Measurements from ENCODE around the gene NBEAL2. TPM values are rescaled to one million over a fixed set of nuclear protein-coding genes. Genes with fewer than 3 reads are reported as not detected.

Gene NBEAL2
- polyA plus RNA-seq, 3 donors = 10.4 to 622 (median 17.3) TPM

GRCh38 chr3:46938118-46938517 is 41.3 kb upstream of the NBEAL2 start:
- peak overlapping the region in 6 of 7 donors; percentile 68 to 97 (median 87) for H3K27ac Mint-ChIP-seq
- H3K4me1 Mint-ChIP-seq = peaks cover 87% of the 10 kb centered on the region
- H3K36me3 Mint-ChIP-seq = peaks cover 44 to 73% of the 10 kb centered on the region in 2 donors
- Histone ChIP-seq H3K4me1 (ENCODE audit: control insufficient read depth in 1 of 2, insufficient read depth in 2 of 2, low read length in 2 of 2) (peaks cover 77 to 78% of the 10 kb centered on the region in 2 donors), H3K4me2 (replicated peaks; ENCODE audit: extremely low read depth, low read length, poor library complexity, severe bottlenecking) (peak overlapping the region; percentile 28), H4K20me1 (ENCODE audit: insufficient read depth, low read length) (peaks cover 40% of the 10 kb centered on the region), H3K27me3 (ENCODE audit: control insufficient read depth in 2 of 2, insufficient read depth in 2 of 2, low read length in 2 of 2) (no peaks in the 10 kb centered on the region), H3K27ac (ENCODE audit: low read depth in 1 of 2, low read length in 2 of 2) (peak overlapping the region; percentile 50 to 85), H3K9me3 (replicated peaks in 1 of 2; ENCODE audit: control insufficient read depth in 1 of 2, insufficient read depth in 1 of 2, low read length in 2 of 2) (no peaks in the 10 kb centered on the region), H2AFZ (ENCODE audit: insufficient read depth, low read depth, low read length, poor library complexity, severe bottlenecking) (no peak overlapping the region), H3K36me3 (replicated peaks in 1 of 2; ENCODE audit: control insufficient read depth in 1 of 2, insufficient read depth in 2 of 2, low read length in 2 of 2) (peaks cover 23 to 47% of the 10 kb centered on the region in 2 donors), H3K4me3 (replicated peaks in 1 of 3; ENCODE audit: low read depth in 2 of 3, low read length in 3 of 3) (peak overlapping the region in 1 of 3 experiments; percentile 15), H3K79me2 (ENCODE audit: insufficient read depth, low read length) (peaks cover 94% of the 10 kb centered on the region), H3K9ac (ENCODE audit: insufficient read depth, low read length, poor library complexity, severe bottlenecking) (no peak overlapping the region)
- intact Hi-C loops (cut with micrococcal nuclease) = no loop called here
- WGBS (ENCODE audit: insufficient coverage) = 94% methylated on average over 1 of the region's 2 CpGs
- H3K9me3 Mint-ChIP-seq = no peaks in the 10 kb centered on the region
- no peak for DNase-seq
- no peaks in the 10 kb centered on the region for H3K27me3 Mint-ChIP-seq (ENCODE audit: low read depth in 3 of 3)
- no peak overlapping the region for H3K4me3 Mint-ChIP-seq
- no peak for TF ChIP-seq CTCF (IDR thresholded peaks at IDR 0.05)

- H3K27me3 ChIP-seq (ENCODE audit: control insufficient read depth in 2 of 2, insufficient read depth in 2 of 2, low read length in 2 of 2) = no peaks in the 10 kb centered on the region
- TF ChIP-seq CTCF (IDR thresholded peaks at IDR 0.05) = no peak
- intact Hi-C loops (cut with micrococcal nuclease) = no loop called here
- H3K27ac Mint-ChIP-seq = peak overlapping the region; percentile 82 to 97 (median 92)
- peak overlapping the region; percentile 31 for H3K9ac ChIP-seq (ENCODE audit: insufficient read depth, low read length, poor library complexity, severe bottlenecking)
- H3K4me2 ChIP-seq (replicated peaks; ENCODE audit: extremely low read depth, low read length, poor library complexity, severe bottlenecking) = peak overlapping the region; percentile 8
- H3K27ac ChIP-seq (ENCODE audit: low read depth in 1 of 2, low read length in 2 of 2) = peak overlapping the region; percentile 50 to 85
- peaks cover 57% of the 10 kb centered on the region for H4K20me1 ChIP-seq (ENCODE audit: insufficient read depth, low read length)
- no peaks in the 10 kb centered on the region for H3K9me3 ChIP-seq (replicated peaks in 1 of 2; ENCODE audit: control insufficient read depth in 1 of 2, insufficient read depth in 1 of 2, low read length in 2 of 2)
- H2AFZ ChIP-seq (ENCODE audit: insufficient read depth, low read depth, low read length, poor library complexity, severe bottlenecking) = no peak overlapping the region
- peaks cover 28 to 62% of the 10 kb centered on the region in 2 donors for H3K36me3 ChIP-seq (replicated peaks in 1 of 2; ENCODE audit: control insufficient read depth in 1 of 2, insufficient read depth in 2 of 2, low read length in 2 of 2)
- H3K4me3 ChIP-seq (replicated peaks in 1 of 3; ENCODE audit: low read depth in 2 of 3, low read length in 3 of 3) = peak overlapping the region in 1 of 3 experiments; percentile 8
- DNase-seq = peak in 1 of 3 donors; percentile 44
- peaks cover 60 to 61% of the 10 kb centered on the region in 2 donors for H3K4me1 ChIP-seq (ENCODE audit: control insufficient read depth in 1 of 2, insufficient read depth in 2 of 2, low read length in 2 of 2)
- 48% methylated on average over 7 of the region's 12 CpGs for WGBS (ENCODE audit: insufficient coverage)
- peaks cover 94% of the 10 kb centered on the region for H3K79me2 ChIP-seq (ENCODE audit: insufficient read depth, low read length)
- H3K4me1 Mint-ChIP-seq = peaks cover 83% of the 10 kb centered on the region
- H3K4me3 Mint-ChIP-seq = no peak overlapping the region
- peaks cover 56 to 80% of the 10 kb centered on the region in 2 donors for H3K36me3 Mint-ChIP-seq
- no peaks in the 10 kb centered on the region for H3K9me3 Mint-ChIP-seq
- H3K27me3 Mint-ChIP-seq (ENCODE audit: low read depth in 3 of 3) = no peaks in the 10 kb centered on the region
These were observed 39.7 kb upstream of the NBEAL2 start for GRCh38 chr3:46939578-46940445.

Data from CD14-positive monocyte (primary cell).